Glutamatergic neuron (in vitro differentiated cells): Measurements from ENCODE around the gene RPS2. TPM values are rescaled to one million over a fixed set of nuclear protein-coding genes. Genes with fewer than 3 reads are reported as not detected.
"Not testable (repeated sequence)": the region's sequence is repeated elsewhere in the genome, so short reads cannot be mapped to it uniquely, and the experiment has no call there.

Experiments used
- DNase-seq: peaks from one replicate; pipeline ENCODE4 v3.0.0; 2022
- H3K27ac Mint-ChIP-seq: one replicate; pipeline ENCODE4 v1.8.0; 2020; ENCODE audit warnings: mild to moderate bottlenecking, mixed read lengths, inconsistent platforms; ENCODE audit not compliant: unreplicated experiment
- H3K27me3 Mint-ChIP-seq: one replicate; pipeline ENCODE4 v1.8.0; 2020; ENCODE audit warnings: mild to moderate bottlenecking, moderate library complexity, mixed read lengths, inconsistent platforms; ENCODE audit not compliant: unreplicated experiment
- H3K36me3 Mint-ChIP-seq: one replicate; pipeline ENCODE4 v1.8.0; 2020; ENCODE audit warnings: mild to moderate bottlenecking, mixed read lengths, inconsistent platforms; ENCODE audit not compliant: unreplicated experiment
- H3K4me1 Mint-ChIP-seq: one replicate; pipeline ENCODE4 v1.8.0; 2020; ENCODE audit warnings: mild to moderate bottlenecking, low read depth, mixed read lengths, inconsistent platforms; ENCODE audit not compliant: unreplicated experiment
- H3K4me3 Mint-ChIP-seq: one replicate; pipeline ENCODE4 v1.8.0; 2020; ENCODE audit warnings: mild to moderate bottlenecking, mixed read lengths, inconsistent platforms; ENCODE audit not compliant: unreplicated experiment
- H3K9me3 Mint-ChIP-seq: one replicate; pipeline ENCODE4 v1.8.0; 2020; ENCODE audit warnings: mild to moderate bottlenecking, moderate library complexity, mixed read lengths, inconsistent platforms; ENCODE audit not compliant: unreplicated experiment
- total RNA-seq: library from RNA; stranded (reverse); fragmentation: NEBNext Ultra II Directional; extraction: Animal tissue kit (Norgen Biotek cat#: 25700); gene quantifications from one replicate; pipeline ENCODE4 v1.2.1, GENCODE V29; 2021; ENCODE audit not compliant: unreplicated experiment
- TF ChIP-seq, protein P1 (sequence below): fragments of 200-600 bp; sonication (generic); IDR thresholded peaks from one replicate; pipeline ENCODE4 v1.5.0; 2021; ENCODE audit not compliant: partially characterized antibody, unreplicated experiment

Gene RPS2
- total RNA-seq, 1 donor from 2014 or later = 1,772 TPM

DNA sequence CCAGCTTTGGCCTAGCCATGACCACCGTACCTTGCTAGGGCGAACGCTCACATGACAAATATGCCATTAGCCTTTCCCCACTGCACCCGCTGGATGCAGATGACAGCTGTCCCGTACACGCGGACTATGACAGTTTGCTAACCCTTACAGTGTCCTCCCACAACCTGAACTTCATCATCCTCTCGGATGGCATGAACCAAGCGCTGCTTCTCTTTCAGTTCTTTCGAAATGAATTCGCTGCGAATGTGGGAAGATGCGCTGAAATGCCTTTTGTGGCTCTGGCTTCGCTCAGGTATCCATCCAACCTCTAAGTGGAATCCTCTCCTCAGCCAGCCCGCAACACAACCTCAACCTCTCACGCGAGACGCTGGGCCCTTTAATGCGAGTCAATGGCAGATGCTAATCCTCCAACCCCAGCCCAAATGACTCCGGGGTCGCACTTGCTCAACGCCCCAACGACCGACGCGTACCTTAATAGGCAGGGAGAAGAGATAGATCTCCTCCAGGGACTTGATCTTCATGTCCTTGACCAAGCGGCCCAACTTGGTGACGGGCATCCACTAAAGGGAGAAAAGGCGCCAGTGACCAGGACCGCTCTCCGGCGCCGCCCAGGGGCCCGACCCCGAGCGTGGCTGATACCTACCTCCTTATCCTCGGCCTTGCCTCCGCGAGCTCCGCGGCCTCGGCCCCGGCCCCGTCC is 670 bp downstream of the RPS2 start:
- peaks cover 19% of the 10 kb centered on the region for H3K9me3 Mint-ChIP-seq
- peak overlapping the region; percentile 91 for H3K4me3 Mint-ChIP-seq
- peaks cover 18% of the 10 kb centered on the region for H3K4me1 Mint-ChIP-seq
- H3K27ac Mint-ChIP-seq = peak overlapping the region; percentile 98
- no peaks in the 10 kb centered on the region for H3K36me3 Mint-ChIP-seq
- DNase-seq = peak; percentile 71
- peaks cover 13% of the 10 kb centered on the region for H3K27me3 Mint-ChIP-seq
- TF ChIP-seq, protein P1, sequence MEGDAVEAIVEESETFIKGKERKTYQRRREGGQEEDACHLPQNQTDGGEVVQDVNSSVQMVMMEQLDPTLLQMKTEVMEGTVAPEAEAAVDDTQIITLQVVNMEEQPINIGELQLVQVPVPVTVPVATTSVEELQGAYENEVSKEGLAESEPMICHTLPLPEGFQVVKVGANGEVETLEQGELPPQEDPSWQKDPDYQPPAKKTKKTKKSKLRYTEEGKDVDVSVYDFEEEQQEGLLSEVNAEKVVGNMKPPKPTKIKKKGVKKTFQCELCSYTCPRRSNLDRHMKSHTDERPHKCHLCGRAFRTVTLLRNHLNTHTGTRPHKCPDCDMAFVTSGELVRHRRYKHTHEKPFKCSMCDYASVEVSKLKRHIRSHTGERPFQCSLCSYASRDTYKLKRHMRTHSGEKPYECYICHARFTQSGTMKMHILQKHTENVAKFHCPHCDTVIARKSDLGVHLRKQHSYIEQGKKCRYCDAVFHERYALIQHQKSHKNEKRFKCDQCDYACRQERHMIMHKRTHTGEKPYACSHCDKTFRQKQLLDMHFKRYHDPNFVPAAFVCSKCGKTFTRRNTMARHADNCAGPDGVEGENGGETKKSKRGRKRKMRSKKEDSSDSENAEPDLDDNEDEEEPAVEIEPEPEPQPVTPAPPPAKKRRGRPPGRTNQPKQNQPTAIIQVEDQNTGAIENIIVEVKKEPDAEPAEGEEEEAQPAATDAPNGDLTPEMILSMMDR = no peak

DNA sequence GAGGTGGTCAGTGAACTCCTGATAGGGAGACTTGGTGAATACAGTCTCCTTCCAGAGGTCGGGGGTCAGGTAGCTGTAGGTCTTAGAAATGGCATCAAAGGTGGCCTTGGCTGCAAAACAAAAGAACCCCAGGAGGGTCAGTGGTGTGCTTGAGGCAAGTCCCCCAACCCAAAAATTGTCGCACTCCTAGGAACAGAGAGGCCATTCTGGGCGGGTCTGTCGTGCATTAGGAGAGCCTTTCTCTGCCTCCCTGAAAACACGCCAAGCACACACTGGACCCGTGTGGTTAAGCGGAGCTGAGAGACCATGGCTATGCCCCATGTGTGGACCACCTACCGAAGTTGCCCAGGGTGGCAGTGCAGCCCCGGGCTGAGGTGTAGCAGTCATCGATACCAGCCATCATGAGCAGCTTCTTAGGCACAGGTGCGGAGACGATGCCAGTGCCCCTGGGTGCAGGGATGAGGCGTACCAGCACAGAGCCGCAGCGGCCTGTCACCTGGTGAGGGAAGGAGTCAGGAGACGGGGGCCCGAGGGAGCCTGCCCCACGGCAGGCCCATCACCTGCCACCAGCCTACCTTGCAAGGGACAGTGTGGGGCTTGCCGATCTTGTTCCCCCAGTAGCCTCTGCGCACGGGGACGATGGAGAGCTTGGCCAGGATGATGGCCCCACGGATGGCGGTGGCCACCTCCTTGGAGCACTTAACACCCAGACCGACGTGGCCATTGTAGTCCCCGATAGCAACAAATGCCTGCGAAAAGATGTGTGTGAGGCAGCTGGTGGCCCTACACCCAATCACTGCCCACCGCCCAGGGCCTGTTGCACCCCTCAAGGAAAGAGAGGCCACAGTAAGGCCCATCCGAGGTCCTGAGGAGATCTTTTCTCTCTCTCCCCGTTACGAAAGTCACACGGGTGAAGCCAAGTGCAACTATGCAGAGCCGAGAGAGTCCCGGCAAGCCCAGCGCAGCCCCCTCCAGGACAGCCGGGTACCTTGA is 2.2 kb downstream of the RPS2 start:
- H3K27ac Mint-ChIP-seq = peak overlapping the region; percentile 98
- peak overlapping the region; percentile 91 for H3K4me3 Mint-ChIP-seq
- peaks cover 18% of the 10 kb centered on the region for H3K4me1 Mint-ChIP-seq
- DNase-seq, H3K36me3 Mint-ChIP-seq: not testable (repeated sequence)
- peaks cover 19% of the 10 kb centered on the region for H3K9me3 Mint-ChIP-seq
- peaks cover 13% of the 10 kb centered on the region for H3K27me3 Mint-ChIP-seq

DNA sequence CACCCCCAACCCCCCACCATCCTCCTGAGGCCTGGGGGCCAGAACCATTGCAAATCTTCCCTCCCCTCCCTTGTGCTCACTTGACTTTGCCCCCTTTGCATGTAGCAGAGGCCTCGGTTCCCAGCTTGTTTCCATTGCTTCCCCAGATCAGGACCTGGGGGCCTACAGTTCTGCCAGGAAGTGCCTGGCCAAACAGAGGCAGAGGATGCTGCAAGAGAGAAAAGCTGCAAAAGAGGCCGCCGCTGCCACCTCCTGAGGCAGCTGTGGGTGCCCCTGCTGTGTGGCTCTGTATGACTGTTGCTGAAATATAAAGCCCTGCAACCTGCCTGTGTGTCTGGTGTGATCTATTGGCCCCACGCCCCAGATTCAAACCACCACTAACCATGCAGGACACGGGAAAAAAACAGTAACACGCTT is 3.0 kb downstream of the RPS2 start:
- H3K4me1 Mint-ChIP-seq = peaks cover 18% of the 10 kb centered on the region
- TF ChIP-seq, protein P1 = no peak
- peak overlapping the region; percentile 91 for H3K4me3 Mint-ChIP-seq
- no peaks in the 10 kb centered on the region for H3K36me3 Mint-ChIP-seq
- peaks cover 13% of the 10 kb centered on the region for H3K27me3 Mint-ChIP-seq
- DNase-seq = no peak
- H3K9me3 Mint-ChIP-seq = peaks cover 19% of the 10 kb centered on the region
- H3K27ac Mint-ChIP-seq = peak overlapping the region; percentile 48

DNA sequence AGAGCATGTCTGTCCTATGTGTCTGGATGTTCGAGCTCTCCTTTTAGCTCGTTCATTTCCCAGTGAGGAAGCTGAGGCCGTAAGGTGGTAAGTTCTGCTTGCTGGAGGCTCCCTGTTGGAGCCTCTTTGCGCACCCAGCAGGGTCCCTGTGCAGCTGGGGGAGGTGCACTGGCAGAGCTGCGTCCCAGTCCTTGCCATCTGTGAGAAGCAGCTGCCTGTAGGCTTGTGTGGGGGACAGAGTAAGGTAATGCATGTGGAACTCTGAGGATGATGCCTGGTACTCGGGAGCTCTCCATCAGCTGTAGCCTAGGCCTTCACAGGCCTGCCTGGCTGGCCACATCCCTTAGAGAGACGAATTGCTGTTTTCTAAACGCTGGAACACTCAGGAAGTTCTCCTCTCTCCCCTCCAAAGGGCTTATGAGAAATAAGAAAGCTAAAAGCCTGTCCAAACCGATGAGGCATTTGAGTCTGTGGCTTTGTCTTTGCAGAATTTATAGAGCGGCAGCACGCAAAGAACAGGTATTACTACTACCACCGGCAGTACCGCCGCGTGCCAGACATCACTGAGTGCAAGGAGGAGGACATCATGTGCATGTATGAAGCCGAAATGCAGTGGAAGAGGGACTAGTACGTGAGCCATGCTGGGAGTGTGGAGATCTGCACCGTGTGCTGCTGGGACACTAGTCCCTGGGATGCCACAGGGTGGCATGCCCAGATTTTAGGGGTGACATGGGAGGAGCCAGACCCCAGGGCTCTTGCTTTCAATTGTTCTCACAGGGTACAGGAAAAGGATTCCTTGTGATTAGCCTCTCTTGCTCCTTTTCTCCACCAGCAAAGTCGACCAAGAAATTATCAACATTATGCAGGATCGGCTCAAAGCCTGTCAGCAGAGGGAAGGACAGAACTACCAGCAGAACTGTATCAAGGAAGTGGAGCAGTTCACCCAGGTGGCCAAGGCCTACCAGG is 3.7 kb downstream of the RPS2 start:
- peaks cover 18% of the 10 kb centered on the region for H3K4me1 Mint-ChIP-seq
- peak overlapping the region; percentile 76 for H3K27ac Mint-ChIP-seq
- peak; percentile 71 for DNase-seq
- H3K9me3 Mint-ChIP-seq = peaks cover 19% of the 10 kb centered on the region
- H3K27me3 Mint-ChIP-seq = peaks cover 13% of the 10 kb centered on the region
- TF ChIP-seq, protein P1 = no peak
- H3K36me3 Mint-ChIP-seq = no peaks in the 10 kb centered on the region
- peak overlapping the region; percentile 90 for H3K4me3 Mint-ChIP-seq
